ENCODE measurements around the gene TIMM21. TPM values are rescaled to one million over a fixed set of nuclear protein-coding genes. Genes with fewer than 3 reads are reported as not detected.

Gene TIMM21
- total RNA-seq, 1 experiment from 2014 or later: 57.9 TPM

DNA sequence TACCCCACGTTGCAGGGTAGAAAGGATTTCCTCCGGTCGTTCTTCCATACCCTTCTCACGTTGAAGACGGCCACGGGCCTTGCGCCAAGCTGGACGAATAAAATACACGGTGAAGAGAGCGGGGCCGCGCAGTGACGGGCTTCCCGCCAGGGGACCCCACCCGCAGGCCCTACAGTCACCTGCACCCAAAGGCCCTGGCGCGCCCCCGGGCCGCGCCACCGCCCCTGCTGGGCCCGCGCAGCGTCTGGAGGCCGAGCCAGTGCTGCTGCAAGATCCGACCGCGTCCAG is 888 bp upstream of the TIMM21 start:
- DNase-seq (ENCODE audit: low read depth): no peak

DNA sequence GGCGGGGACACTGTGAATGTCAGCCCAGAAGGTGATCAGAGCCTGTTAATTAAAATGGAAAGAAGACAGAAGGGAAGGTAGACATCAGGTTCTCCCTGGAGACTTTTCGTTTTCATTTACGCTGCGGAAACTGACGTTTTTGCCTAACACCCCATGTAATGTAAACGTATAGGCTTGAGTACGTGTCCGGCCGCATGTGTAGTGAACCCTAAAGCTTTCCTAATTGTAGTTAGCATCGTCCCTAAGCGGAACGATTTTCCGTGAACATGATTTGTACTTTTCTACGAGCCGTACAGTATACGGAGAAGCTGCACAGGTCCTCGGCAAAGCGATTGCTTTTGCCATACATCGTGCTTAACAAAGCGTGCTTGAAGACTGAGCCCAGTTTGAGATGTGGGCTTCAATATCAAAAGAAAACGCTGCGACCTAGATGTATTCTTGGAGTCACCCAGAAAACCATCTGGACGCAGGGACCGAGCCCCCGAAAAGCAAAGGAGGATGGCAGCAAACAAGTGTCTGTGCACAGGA is 284 bp downstream of the TIMM21 start:
- no peak for DNase-seq (ENCODE audit: low read depth)

DNA sequence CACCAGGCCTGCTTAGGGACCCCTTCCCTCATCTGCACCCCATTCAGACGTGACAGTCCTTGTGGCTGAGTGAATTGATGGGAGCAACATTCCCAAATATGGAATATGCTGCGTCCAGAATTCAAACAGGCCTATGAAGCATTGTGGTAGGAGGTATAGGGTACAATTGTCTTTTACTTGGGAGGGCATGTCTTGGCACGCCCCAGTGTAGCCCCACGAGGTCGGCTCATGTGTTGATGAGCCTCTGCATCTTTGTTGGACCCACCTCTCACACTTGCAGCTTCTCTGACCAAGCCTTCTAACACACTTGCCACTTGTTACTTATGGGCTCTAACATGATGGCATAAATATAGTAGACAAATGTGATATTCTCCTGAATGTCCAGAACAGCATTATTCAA is 1.6 kb downstream of the TIMM21 start:
- DNase-seq (ENCODE audit: low read depth): no peak

DNA sequence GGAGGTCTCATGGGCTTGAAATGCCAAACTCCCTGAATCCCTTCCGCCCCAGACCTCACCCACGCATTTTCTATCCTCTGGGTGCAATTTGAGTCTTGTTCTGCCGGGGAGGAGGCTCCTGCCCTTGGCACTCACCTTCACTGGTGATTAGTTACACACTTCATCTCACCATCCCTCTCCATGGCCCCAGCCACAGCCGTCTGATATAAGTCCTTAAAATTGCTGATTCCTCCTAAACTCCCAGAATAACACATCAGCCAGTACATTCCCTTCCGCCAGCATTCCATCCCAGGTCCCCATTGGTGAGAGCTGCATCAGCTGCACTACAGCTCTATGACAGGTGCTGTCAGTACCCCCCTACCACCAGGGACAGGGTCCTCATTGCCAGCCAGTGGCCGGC is 3.9 kb downstream of the TIMM21 start:
- DNase-seq (ENCODE audit: low read depth): no peak

DNA sequence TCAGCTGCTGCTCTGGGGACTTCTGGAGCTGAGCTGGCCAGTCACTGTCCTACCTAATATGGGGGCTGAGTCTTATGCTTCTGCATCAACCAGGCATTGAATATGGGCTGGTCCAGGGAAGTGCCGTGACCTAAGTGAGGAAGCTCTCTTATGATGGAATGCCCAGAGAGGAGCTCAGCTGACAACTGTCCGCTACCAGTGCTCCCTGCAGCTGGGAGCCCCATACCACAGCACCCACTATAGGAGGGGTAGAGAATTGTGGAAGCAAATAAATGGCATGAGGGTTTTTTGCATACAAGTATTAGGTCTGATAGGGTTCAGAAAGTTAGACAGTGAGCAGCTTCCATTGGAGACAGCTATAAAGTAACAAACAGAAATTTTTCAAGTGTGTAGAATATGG is 4.5 kb downstream of the TIMM21 start:
- DNase-seq (ENCODE audit: low read depth): no peak

DNA sequence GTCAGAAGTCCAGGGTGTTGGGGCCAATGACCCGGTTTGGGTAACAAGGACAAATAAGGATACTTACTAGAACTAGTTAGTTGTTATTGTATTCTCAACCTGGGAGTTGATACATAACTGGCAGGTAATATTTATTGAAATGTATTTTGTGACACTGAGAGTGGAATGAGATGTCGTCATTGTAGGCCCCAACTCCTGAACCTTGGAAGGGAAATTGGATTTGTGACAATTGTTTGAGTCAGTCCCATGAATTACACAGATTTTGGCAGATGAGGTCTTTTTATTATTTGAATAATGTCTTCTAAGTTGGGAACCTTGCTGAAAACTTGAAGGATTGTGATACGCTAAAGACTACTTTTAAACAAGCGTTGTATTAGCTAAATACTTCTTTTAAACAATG is 5.1 kb downstream of the TIMM21 start:
- no peak for DNase-seq (ENCODE audit: low read depth)

DNA sequence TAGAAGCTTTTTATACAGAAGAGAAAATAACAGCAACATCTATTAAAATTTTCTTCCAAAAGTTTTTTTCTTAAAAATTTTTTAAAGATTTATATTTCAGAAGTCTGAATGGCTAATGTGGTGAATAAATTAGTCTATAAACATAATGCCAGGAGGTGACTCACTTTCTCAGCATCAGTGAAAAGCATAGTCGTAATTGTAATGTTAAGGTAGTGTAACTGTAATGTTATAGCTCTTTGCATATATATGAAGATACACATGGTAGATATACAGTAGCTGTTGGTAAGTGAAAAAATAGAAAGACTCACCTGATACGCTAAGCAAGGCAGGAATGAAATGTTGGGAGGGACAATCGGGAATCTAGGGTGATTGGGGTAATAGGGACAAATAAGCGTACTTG is 5.5 kb downstream of the TIMM21 start:
- DNase-seq (ENCODE audit: low read depth): no peak

DNA sequence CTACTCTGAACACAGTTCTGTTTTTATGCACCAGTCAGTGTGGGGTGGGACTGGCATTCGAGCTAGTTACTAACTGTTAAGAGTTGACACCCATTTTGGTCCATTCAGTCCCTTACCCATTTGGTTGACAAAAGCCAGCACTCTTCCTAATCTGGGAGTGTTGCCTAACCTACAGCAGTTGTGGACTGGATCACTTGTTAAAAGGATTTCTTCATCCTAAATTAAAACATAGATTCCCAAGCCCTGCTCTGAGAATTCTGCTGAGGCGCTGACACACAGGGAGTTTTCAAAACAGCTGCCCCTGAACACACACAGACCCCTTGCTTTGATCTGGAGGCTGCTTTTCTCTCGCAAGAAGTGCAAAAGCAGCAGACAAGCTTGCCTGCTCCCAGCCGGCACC is 6.4 kb downstream of the TIMM21 start:
- DNase-seq (ENCODE audit: low read depth): no peak

DNA sequence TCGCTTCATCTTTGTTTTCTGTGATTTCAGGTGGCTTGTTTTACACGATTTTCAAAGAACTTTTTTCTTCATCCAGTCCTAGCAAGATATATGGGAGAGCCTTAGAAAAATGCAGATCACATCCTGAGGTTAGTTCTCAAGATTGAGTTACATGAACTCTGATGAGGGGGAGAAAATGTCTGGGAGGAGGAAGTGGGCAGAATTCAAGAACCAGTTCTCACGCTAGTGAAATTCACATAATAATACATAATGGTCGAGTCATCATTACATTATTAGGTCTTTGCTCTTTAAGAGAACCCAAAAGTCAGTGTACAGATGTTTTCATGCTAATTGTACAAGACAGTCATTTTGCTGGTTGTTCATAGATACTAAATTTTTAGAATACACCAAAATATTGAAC is 7.0 kb downstream of the TIMM21 start:
- DNase-seq (ENCODE audit: low read depth): no peak

DNA sequence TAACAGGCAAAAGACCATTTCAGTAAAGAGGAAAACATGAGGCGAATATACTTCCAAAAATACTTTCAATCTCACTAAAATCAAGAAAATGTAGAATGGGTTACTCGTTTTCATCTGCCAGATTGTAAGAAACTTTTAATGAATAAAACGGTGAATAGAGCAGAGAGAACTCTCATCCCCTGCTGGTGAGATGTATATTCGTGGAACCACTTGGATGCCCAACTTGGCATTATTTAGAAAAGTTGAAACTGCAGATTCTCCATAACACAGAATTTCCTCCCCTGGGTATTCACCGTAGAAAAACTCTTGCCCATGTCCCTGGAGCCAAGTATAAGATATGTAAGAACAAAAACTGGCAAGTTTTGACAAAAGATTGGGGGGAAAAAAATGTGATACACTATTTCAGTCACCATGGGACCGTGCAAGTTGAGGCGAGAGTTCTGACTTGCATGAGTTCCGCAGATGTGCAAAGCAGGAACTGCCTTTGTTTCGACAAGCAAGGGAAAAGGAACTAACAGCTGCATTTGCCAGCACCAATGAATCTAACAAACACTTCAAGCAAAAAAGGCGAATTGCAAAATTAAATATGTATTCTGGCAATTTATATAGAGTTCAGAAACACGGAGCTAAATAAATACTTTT is 14.8 kb downstream of the TIMM21 start:
- no peak for DNase-seq (ENCODE audit: low read depth)

DNA sequence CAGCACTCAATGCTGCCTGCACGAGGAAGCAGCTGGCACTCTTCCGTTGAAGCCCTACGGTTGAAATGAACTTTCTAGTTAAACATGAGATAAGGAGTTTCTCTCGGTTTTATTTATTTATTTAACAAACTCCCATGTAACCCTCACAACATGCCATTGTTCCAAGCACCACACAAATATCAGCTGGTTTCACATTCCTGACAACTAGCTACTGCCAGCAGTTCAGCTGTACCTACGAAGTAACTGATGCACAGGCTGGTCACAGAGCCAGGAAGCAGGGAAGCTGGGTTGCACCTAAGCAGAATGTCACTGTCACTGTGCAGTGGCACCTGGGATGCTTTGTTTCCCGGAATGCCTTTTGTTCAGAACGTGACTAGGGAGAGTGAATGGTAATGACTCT is 18.1 kb downstream of the TIMM21 start:
- DNase-seq (ENCODE audit: low read depth): no peak

DNA sequence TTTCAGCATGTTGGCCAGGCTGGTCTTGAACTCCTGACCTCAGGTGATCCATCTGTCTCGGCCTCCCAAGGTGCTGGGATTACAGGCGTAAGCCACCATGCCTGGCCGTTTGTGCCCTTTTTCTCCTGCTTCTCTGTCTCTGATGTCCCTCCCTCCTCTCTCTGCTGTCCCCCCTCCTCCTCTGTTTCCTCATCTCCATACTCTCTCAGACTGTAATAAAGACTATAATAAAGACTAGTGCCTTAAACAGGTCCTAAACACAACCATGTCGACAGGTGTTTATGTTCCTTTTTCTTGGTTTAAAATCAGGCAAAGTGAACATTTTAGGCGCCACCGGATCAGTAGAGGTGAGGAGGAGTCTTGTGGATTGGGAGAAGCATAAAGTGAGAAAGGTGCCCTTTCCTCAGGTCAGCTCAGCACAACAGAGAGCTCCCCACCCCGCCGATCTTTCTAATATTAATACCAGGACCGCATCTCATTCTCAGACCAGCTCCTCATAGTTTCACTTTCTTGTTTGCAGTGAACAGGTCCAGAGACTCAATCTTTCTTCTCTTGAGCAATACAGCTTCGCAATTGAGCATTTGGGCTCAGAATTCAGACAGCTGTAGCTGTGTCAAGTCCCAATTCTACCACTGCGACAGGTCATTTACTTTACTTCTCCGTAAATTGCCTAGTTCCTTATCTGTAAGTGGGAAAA is 23.7 kb downstream of the TIMM21 start:
- no peak for DNase-seq (ENCODE audit: low read depth)

DNA sequence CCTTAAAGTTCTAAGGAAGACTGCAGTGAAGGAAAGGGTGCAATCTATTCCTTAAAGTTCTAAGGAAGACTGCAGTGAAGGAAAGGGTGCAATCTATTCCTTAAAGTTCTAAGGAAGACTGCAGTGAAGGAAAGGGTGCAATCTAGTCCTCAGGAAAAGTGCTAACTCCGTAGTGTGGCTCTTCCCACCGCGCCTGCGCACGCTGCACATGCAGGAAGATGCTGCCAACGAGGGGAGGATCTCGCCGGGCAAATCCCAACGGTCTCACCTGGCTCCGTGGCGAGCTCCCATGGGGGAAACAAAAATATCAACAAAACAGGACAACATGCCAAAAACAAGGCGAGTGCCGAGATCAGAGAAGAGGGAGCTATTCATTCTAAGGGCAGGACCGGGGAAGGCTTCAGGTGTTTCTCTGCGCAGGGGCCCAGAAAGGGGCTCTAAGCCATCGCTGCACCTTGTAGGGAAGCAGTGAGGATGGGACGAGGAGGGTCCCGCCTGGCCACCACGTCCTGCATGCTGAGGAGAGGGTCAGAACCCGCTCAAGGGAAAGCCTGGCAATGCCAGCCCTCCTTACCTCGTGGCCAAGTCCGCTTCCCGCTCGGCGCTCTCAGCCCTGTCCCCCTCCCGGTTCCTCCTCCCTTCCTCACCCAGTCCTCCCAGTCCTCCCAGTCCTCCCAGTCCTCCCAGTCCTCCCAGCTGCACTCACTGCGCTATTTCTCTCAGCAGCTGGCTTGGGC is 24.5 kb downstream of the TIMM21 start:
- DNase-seq (ENCODE audit: low read depth): no peak

DNA sequence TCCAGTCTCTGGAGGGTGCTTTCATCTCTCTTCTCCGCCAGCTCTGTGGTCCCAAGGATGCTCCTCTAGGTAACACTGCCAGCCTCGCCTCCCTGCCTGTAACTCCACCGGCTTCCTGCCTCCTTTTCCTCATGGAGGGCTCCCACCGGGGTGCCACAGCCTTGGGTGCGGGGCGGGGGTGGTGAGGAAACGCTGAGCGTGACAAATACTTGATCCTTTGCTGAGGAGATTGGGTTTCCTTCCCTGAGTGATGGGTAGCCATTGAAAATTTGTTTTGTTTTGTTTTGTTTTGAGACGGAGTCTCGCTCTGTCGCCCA is 25.1 kb downstream of the TIMM21 start:
- no peak for DNase-seq (ENCODE audit: low read depth)

DNA sequence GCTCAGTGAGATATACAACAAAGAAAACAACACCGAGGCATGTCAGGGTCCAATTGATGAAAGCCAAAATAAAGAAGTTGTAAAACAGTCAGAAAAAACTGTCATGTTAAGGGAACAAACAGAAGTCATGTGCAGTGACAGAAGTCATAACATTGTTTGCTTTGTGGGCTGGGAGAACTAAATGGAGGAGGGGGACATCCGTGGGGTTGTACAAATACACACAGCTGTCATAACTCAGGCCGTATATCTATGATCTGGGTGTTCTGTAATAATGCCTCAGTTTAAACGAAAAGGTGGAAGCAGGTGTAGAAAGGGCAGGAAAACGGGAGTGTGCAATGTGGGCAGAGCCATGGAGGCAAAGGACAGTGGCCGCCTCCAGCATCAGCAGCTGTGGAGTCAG is 27.3 kb downstream of the TIMM21 start:
- no peak for DNase-seq (ENCODE audit: low read depth)

DNA sequence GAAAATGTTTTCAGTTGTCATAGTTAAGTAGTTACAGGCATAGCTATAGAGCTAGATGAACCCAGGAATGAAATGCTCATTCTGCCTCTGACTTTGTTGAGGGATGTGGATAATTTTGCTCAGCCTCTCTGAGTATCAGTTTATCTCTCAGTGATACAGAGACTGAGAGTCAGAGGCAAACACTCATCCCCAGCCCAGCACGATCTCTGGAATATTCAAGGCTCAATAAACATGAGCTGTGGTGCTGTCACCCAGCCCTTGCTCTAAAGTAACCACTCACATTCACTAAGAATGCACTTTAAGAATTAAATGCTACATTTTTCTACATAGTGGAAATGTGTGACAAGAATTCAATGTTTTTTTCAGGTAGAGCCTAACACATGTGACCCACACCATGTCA is 30.6 kb downstream of the TIMM21 start:
- DNase-seq (ENCODE audit: low read depth): no peak

DNA sequence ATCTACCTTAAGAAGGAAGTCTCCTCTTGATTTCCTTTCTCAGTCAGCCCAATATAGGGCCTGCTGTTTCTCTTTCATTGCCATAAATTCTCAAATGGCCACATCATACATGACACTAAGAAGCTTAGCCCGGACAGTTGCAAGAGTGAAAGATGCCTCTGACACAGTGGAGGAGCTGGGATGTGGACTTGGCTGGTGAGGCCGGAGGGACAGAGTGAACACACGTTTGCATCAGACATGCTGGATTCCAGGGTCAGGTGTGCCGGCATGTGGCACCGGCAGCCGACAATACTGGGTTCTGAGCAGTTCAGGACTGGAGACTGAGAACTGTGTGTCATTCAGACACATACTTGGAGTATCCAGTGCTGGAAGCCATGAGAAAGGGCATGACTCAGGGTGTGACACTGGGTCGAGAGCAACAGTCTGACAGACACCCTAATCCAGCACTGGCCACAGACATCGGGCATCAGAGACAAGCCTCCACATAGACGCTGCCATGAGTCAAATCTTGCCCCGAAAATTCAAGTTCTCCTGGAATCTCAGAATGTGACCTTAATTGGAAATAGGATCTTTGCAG is 31.4 kb downstream of the TIMM21 start:
- no peak for DNase-seq (ENCODE audit: low read depth)

DNA sequence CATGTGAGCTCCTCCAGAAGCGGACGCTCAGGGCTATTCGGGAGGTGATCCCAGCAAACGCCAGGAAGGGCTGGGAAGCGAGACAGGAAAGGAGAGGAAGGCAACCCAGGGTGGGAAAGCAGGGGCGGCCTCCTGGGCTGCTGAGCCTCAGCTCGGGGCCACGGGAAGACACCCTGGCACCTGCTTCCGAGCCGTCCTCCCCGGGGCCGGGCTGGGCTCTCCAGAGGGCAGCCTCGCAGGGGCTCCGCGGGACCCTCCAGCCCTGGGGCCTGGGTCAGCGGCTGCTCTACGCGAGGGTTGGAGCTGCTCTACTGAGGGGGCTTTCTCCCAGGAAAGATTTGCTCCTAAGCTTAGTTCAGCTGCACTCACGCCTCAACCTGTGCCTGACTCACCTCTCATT is 34.0 kb downstream of the TIMM21 start:
- no peak for DNase-seq (ENCODE audit: low read depth)

DNA sequence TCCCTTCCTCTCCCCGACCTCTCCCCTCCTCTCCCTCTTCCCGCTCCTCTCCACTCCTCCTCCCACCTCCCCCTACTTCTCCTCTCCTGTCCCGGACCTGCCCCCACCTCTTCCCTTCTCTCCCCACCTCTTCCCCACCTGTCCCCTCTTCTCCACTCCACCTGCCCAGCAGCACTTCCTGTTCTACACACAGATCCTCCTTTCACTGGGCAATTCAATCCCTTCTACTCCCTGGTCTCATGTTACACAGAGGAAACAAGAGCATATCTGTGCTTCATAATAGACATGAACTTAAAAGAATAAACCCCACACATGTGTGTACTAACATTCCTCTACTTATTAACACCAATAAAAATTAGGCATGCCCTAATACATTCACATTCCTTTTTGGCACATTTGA is 34.8 kb downstream of the TIMM21 start:
- DNase-seq (ENCODE audit: low read depth): no peak

DNA sequence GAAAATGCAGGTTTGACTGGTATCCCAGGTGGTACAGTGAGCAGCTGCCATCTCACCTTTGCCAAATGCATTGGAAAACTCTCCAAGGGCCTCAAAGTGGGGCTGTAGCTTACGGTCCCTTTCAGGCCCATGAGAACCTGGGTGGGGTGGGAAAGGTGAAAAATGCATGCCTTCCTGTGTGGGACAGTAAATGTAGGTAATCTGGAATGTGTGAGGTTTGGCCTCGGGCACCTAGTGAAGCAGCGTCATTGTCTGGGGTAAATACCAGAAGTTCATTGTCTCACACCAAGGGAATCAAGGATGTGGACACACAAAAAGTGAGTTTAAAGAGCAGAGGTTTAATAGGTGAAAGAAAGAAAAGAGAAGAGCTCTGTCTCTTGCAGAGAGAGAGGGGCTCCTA is 36.6 kb downstream of the TIMM21 start:
- no peak for DNase-seq (ENCODE audit: low read depth)

DNA sequence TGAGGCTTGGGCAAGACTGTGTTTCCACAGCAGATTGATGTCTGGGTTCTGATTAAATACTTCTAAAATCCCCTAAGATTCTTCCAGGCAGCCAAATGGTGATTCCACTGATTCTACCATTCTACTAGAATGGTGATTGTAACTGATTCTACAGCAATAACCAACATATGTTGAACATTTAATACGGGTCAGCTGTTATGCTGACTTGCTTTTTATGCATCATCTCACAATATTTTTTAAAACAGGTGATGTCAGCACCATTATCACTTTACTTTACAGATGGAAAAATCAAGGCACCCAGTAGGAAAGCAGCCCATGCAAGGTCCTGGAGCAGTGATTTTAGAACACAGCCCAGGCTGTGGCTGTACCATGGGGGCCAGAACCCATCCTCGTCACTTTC is 37.5 kb downstream of the TIMM21 start:
- DNase-seq (ENCODE audit: low read depth): no peak

DNA sequence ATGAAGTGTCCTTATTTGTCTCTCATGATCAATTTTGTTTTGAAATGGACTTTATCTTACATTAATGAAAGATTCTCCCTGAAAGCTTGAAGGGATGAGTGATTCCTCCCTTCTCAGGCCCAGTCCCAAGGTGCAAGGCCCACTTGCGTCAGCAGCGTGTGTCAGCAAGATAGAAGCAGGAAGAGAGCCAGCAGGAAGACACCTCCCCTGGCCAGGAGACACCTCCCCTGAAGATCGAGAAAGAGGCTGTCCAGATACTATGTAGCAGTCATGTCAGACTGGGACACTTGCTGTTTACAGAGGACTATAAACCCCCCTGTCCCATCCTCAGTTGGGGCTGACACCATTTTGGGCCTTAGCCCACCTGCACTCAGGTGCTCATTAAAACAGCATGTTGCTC is 38.3 kb downstream of the TIMM21 start:
- DNase-seq (ENCODE audit: low read depth): no peak

DNA sequence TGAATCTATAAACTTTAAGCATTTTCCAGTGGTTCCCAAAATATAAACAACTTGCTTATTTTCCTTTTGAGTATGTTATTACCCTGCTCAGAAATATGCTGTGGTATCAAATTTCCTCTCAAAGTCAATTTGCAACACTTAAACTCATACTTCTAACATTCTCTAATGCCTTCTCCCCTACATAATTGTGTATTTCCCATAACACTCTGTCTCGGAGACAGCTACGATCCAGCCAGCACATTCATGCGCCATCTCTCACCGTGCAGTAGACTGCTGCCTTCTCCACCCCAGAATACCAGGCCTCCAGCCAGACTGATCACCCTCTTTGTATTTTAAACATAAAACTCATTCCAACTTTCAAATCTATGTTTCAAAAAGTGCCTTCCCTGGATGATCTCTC is 41.8 kb downstream of the TIMM21 start:
- DNase-seq (ENCODE audit: low read depth): no peak
